T-cell (primary cell): ENCODE results near the gene TUBE1. TPM values are rescaled to one million over a fixed set of nuclear protein-coding genes. Genes with fewer than 3 reads are reported as not detected.
"Not testable (repeated sequence)": the region's sequence is repeated elsewhere in the genome, so short reads cannot be mapped to it uniquely, and the experiment has no call there.

ENCODE experiments used
- ATAC-seq, 4 experiments: fragments of 200-7000 bp in 3 of 4; fragments of 150-1000 bp in 1 of 4; cut with Tn5 transposase; replicated peaks in 1 of 4; 1 replicate in 3 of 4; 2 replicates in 1 of 4; pipeline ENCODE4 v1.10.0; 2021; ENCODE audit warnings: moderate library complexity in 3 of 4, mild to moderate bottlenecking in 2 of 4, moderate number of reproducible peaks in 1 of 4
- CTCF ChIA-PET, 2 donors: fragments of 300-600 bp; sonication (Branson Sonifier 250); formaldehyde crosslinking; loops; one replicate each; lab custom pipeline; 2022; ENCODE audit warnings: antibody characterized with exemption in 2 of 2; lab: Charles Lee
- POLR2A ChIA-PET, 2 donors: fragments of 300-600 bp; sonication (Branson Sonifier 250); formaldehyde crosslinking; loops; one replicate each; lab custom pipeline; 2022; ENCODE audit warnings: antibody characterized with exemption in 2 of 2; lab: Charles Lee
- DNase-seq, 35 experiments: peaks; one replicate each; pipeline versions ENCODE4 v3.0.0 to v3.0.0-alpha.2; 2013 to 2023
- H3K27ac ChIP-seq: one replicate; pipeline ENCODE4 v1.5.1; 2013; ENCODE audit warnings: low read length
- H3K27me3 ChIP-seq, 2 experiments: replicated peaks in 1 of 2; 1 replicate in 1 of 2; 2 replicates in 1 of 2; pipeline versions ENCODE4 v1.6.1 to v1.7.0; 2013; ENCODE audit warnings: low read length in 1 of 2, mixed read lengths in 1 of 2; ENCODE audit not compliant: control insufficient read depth in 2 of 2, insufficient read depth in 2 of 2; ENCODE audit errors: extremely low read depth in 1 of 2
- H3K36me3 ChIP-seq, 2 donors: 1 replicate in 1 of 2; 2 replicates in 1 of 2; pipeline versions ENCODE4 v1.6.1 to v1.7.0; 2013; ENCODE audit warnings: low read length in 1 of 2; ENCODE audit not compliant: control insufficient read depth in 2 of 2, insufficient read depth in 1 of 2; ENCODE audit errors: extremely low read depth in 1 of 2
- H3K4me1 ChIP-seq, 2 experiments: 1 replicate in 1 of 2; 2 replicates in 1 of 2; pipeline versions ENCODE4 v1.6.1 to v1.7.0; 2013; ENCODE audit warnings: low read length in 2 of 2, mixed read lengths in 1 of 2; ENCODE audit not compliant: insufficient read depth in 2 of 2, control insufficient read depth in 1 of 2; ENCODE audit errors: extremely low read depth in 1 of 2
- H3K4me3 ChIP-seq, 2 donors: 1 replicate in 1 of 2; 2 replicates in 1 of 2; pipeline versions ENCODE4 v1.5.1 to v1.7.0; 2013; ENCODE audit warnings: mild to moderate bottlenecking in 2 of 2, low read length in 1 of 2, moderate library complexity in 1 of 2; ENCODE audit not compliant: control insufficient read depth in 1 of 2; ENCODE audit errors: extremely low read depth in 1 of 2
- H3K9me3 ChIP-seq: 2 replicates; pipeline ENCODE4 v1.7.0; 2013
- H3K27ac Mint-ChIP-seq, 2 donors: one replicate each; pipeline ENCODE4 v1.8.0; 2020 to 2021; ENCODE audit warnings: mild to moderate bottlenecking in 2 of 2, mixed read lengths in 2 of 2
- H3K27me3 Mint-ChIP-seq, 2 donors: one replicate each; pipeline ENCODE4 v1.8.0; 2021 to 2022; ENCODE audit warnings: mixed read lengths in 2 of 2
- H3K36me3 Mint-ChIP-seq: one replicate; pipeline ENCODE4 v1.8.0; 2021; ENCODE audit warnings: mixed read lengths
- H3K4me1 Mint-ChIP-seq, 3 donors: one replicate each; pipeline ENCODE4 v1.8.0; 2020 to 2022; ENCODE audit warnings: mixed read lengths in 3 of 3, mild to moderate bottlenecking in 1 of 3
- H3K4me3 Mint-ChIP-seq, 3 donors: one replicate each; pipeline ENCODE4 v1.8.0; 2020 to 2022; ENCODE audit warnings: mild to moderate bottlenecking in 3 of 3, mixed read lengths in 3 of 3, moderate library complexity in 3 of 3
- H3K9me3 Mint-ChIP-seq, 3 donors: one replicate each; pipeline ENCODE4 v1.8.0; 2020 to 2022; ENCODE audit warnings: mixed read lengths in 3 of 3
- WGBS: methylation state at CpG from one replicate; pipeline ENCODE4 v1.1.5; 2013; ENCODE audit warnings: missing lambda C conversion rate; ENCODE audit not compliant: insufficient coverage; 5-methylcytosine and 5-hydroxymethylcytosine counted together
- total RNA-seq, 35 experiments: library from RNA in 6 of 35; stranded (reverse) in 6 of 35; fragments of 120-200 nt in 1 of 35; gene quantifications; one replicate each; pipeline versions ENCODE4 v1.2.1 to v1.2.4 and lab custom pipeline; 2013 to 2026

Gene TUBE1
- total RNA-seq, 5 donors from 2014 or later (not counting 1 experiment from before 2014, with no cell fraction given): 26.8 to 40.9 (median 33.6) TPM

GRCh38 chr6:112106562-112106961, 19.3 kb upstream of the TUBE1 start:
- H3K36me3 ChIP-seq: no peaks in the 10 kb centered on the region
- Mint-ChIP-seq H3K36me3 (peaks cover 6% of the 10 kb centered on the region), H3K4me1 (no peaks in the 10 kb centered on the region), H3K27ac (no peak overlapping the region), H3K4me3 (no peak overlapping the region), H3K9me3 (peaks cover 4 to 6% (median 5%) of the 10 kb centered on the region in 3 donors), H3K27me3 (peaks cover 0 to 11% of the 10 kb centered on the region in 2 donors)
- ChIA-PET POLR2A (no interaction called here), CTCF (no interaction called here)
- H3K27ac ChIP-seq: no peak overlapping the region
- H3K4me3 ChIP-seq: no peak overlapping the region
- 50% methylated on average over 2 of the region's 2 CpGs for WGBS
- H3K27me3 ChIP-seq: peaks cover 0 to 3% of the 10 kb centered on the region in 2 experiments
- DNase-seq (no peak), ATAC-seq (no peak)
- H3K4me1 ChIP-seq: no peaks in the 10 kb centered on the region
- no peaks in the 10 kb centered on the region for H3K9me3 ChIP-seq

GRCh38 chr6:112106026-112106425, 18.7 kb upstream of the TUBE1 start:
- H3K4me1 ChIP-seq, CTCF ChIA-PET, H3K27me3 Mint-ChIP-seq, H3K27ac ChIP-seq, H3K9me3 Mint-ChIP-seq, POLR2A ChIA-PET, H3K27ac Mint-ChIP-seq, H3K4me3 Mint-ChIP-seq, H3K4me1 Mint-ChIP-seq, H3K27me3 ChIP-seq, H3K36me3 ChIP-seq, DNase-seq, H3K9me3 ChIP-seq, H3K36me3 Mint-ChIP-seq, ATAC-seq, H3K4me3 ChIP-seq: not testable (repeated sequence)
- whole genome bisulfite sequencing: no CpG with 5 or more reads among the region's 2 CpGs

- no peak overlapping the region for H3K4me3 Mint-ChIP-seq
- H3K27me3 Mint-ChIP-seq: peaks cover 0 to 6% of the 10 kb centered on the region in 2 donors
- H3K4me1 ChIP-seq: no peaks in the 10 kb centered on the region
- no peak overlapping the region for H3K27ac Mint-ChIP-seq
- no peaks in the 10 kb centered on the region for H3K27me3 ChIP-seq
- DNase-seq: no peak
- H3K36me3 Mint-ChIP-seq: peaks cover 16% of the 10 kb centered on the region
- H3K9me3 Mint-ChIP-seq: peaks cover 4 to 6% (median 5%) of the 10 kb centered on the region in 3 donors
- 89% methylated on average over 3 of the region's 4 CpGs for WGBS
- no peaks in the 10 kb centered on the region for H3K9me3 ChIP-seq
- H3K4me1 Mint-ChIP-seq: no peaks in the 10 kb centered on the region
- H3K27ac ChIP-seq: no peak overlapping the region
- H3K4me3 ChIP-seq: no peak overlapping the region
- no peaks in the 10 kb centered on the region for H3K36me3 ChIP-seq
- CTCF ChIA-PET: interaction anchor here in 1 of 2 donors (1.0 kb wide), 1 partner anchor 14 kb away, joined by 4 read pairs; no protein-coding TSS in a partner anchor
- POLR2A ChIA-PET: no interaction called here
- ATAC-seq: no peak
Measured at GRCh38 chr6:112100561-112100960, 13.3 kb upstream of the TUBE1 start.

- Histone ChIP-seq H3K4me1 (no peaks in the 10 kb centered on the region), H3K36me3 (no peaks in the 10 kb centered on the region), H3K27ac (no peak overlapping the region), H3K27me3 (no peaks in the 10 kb centered on the region), H3K9me3 (no peaks in the 10 kb centered on the region), H3K4me3 (no peak overlapping the region)
- H3K27ac Mint-ChIP-seq: no peak overlapping the region
- H3K27me3 Mint-ChIP-seq: peaks cover 0 to 3% of the 10 kb centered on the region in 2 donors
- H3K4me3 Mint-ChIP-seq: no peak overlapping the region
- ATAC-seq (no peak), DNase-seq (no peak)
- POLR2A ChIA-PET: interaction anchor here in 1 of 2 donors (1.2 kb wide), 1 partner anchor 13 kb away, joined by 3 read pairs; no protein-coding TSS in a partner anchor
- H3K36me3 Mint-ChIP-seq: peaks cover 9% of the 10 kb centered on the region
- H3K9me3 Mint-ChIP-seq: no peaks in the 10 kb centered on the region
- WGBS: 90% methylated on average over 2 of the region's 2 CpGs
- no peaks in the 10 kb centered on the region for H3K4me1 Mint-ChIP-seq
- CTCF ChIA-PET: no interaction called here
Measured at GRCh38 chr6:112096901-112097300, 9.6 kb upstream of the TUBE1 start.

- ChIA-PET CTCF (interaction anchor here (0.5 to 2.9 kb wide), 14 partner anchors 8 to 1077 kb away, joined by 3 to 18 read pairs (median 5); partner anchors contain the start of gene REV3L (in 1 of the 2)), POLR2A (interaction anchor here (0.5 to 1.9 kb wide), 15 partner anchors 8 to 1214 kb away, joined by 3 to 8 read pairs (median 4); partner anchors contain the start of genes AMD1 (in 1 of the 2) and RPF2 (in 1 of the 2))
- Histone ChIP-seq H3K4me1 (peaks cover 0 to 9% of the 10 kb centered on the region in 2 experiments), H3K9me3 (no peaks in the 10 kb centered on the region), H3K27ac (peak overlapping the region; percentile 89), H3K4me3 (peak overlapping the region; percentile 83 to 88), H3K36me3 (peaks cover 0 to 9% of the 10 kb centered on the region in 2 donors), H3K27me3 (peaks cover 0 to 5% of the 10 kb centered on the region in 2 experiments)
- no peak overlapping the region for H3K4me3 Mint-ChIP-seq
- H3K36me3 Mint-ChIP-seq: peaks cover 19% of the 10 kb centered on the region
- peaks cover 9 to 12% (median 9%) of the 10 kb centered on the region in 3 donors for H3K4me1 Mint-ChIP-seq
- ATAC-seq: no peak
- H3K27me3 Mint-ChIP-seq: peaks cover 11 to 19% of the 10 kb centered on the region in 2 donors
- no peaks in the 10 kb centered on the region for H3K9me3 Mint-ChIP-seq
- WGBS: 33% methylated on average over 1 of the region's 7 CpGs
- no peak for DNase-seq
- no peak overlapping the region for H3K27ac Mint-ChIP-seq
Measured at GRCh38 chr6:112087916-112088315, 634 bp upstream of the TUBE1 start.

GRCh38 chr6:112086744-112087135, 542 bp downstream of the TUBE1 start:
- peak; percentile 1 to 18 (median 10) for ATAC-seq
- Mint-ChIP-seq H3K36me3 (peaks cover 25% of the 10 kb centered on the region), H3K9me3 (no peaks in the 10 kb centered on the region), H3K27me3 (peaks cover 11 to 19% of the 10 kb centered on the region in 2 donors), H3K4me1 (peaks cover 9 to 12% (median 11%) of the 10 kb centered on the region in 3 donors), H3K27ac (no peak overlapping the region), H3K4me3 (no peak overlapping the region)
- peak in 1 of 35 experiments; percentile 41 for DNase-seq
- peaks cover 0 to 5% of the 10 kb centered on the region in 2 experiments for H3K27me3 ChIP-seq
- peak overlapping the region; percentile 89 for H3K27ac ChIP-seq
- peaks cover 0 to 9% of the 10 kb centered on the region in 2 donors for H3K36me3 ChIP-seq
- no peaks in the 10 kb centered on the region for H3K9me3 ChIP-seq
- ChIA-PET POLR2A (interaction anchor here (0.6 to 1.9 kb wide), 13 partner anchors 9 to 1271 kb away, joined by 3 to 9 read pairs (median 4); partner anchors contain the start of genes AMD1 (in 1 of the 2), CDK19 (in 1 of the 2), REV3L (in 1 of the 2) and RPF2 (in 1 of the 2)), CTCF (interaction anchor here (0.6 to 2.9 kb wide), 17 partner anchors 9 to 1210 kb away, joined by 3 to 18 read pairs (median 4); partner anchors contain the start of gene REV3L (in 1 of the 2))
- WGBS: 0% methylated on average over 2 of the region's 8 CpGs
- H3K4me3 ChIP-seq: peak overlapping the region; percentile 83 to 88
- H3K4me1 ChIP-seq: peaks cover 0 to 9% of the 10 kb centered on the region in 2 experiments
